GM19240 (cell line): ENCODE measurements around the gene DOCK6.
"Not testable (repeated sequence)": the region's sequence is repeated elsewhere in the genome, so short reads cannot be mapped to it uniquely, and the experiment has no call there.

Experiments used
- DNase-seq: peaks from one replicate; pipeline ENCODE4 v3.0.0; 2011; ENCODE audit warnings: low spot score; ENCODE audit not compliant: insufficient read length

DOCK6 gene

GRCh38 chr19:11196406-11197287 lies 65.7 kb downstream of the DOCK6 start:
- DNase-seq: no peak

GRCh38 chr19:11195681-11196080 lies 66.6 kb downstream of the DOCK6 start:
- no peak for DNase-seq

GRCh38 chr19:11194656-11195558 lies 67.4 kb downstream of the DOCK6 start:
- DNase-seq: no peak

GRCh38 chr19:11194173-11194572 lies 68.2 kb downstream of the DOCK6 start:
- DNase-seq: no peak

DNA sequence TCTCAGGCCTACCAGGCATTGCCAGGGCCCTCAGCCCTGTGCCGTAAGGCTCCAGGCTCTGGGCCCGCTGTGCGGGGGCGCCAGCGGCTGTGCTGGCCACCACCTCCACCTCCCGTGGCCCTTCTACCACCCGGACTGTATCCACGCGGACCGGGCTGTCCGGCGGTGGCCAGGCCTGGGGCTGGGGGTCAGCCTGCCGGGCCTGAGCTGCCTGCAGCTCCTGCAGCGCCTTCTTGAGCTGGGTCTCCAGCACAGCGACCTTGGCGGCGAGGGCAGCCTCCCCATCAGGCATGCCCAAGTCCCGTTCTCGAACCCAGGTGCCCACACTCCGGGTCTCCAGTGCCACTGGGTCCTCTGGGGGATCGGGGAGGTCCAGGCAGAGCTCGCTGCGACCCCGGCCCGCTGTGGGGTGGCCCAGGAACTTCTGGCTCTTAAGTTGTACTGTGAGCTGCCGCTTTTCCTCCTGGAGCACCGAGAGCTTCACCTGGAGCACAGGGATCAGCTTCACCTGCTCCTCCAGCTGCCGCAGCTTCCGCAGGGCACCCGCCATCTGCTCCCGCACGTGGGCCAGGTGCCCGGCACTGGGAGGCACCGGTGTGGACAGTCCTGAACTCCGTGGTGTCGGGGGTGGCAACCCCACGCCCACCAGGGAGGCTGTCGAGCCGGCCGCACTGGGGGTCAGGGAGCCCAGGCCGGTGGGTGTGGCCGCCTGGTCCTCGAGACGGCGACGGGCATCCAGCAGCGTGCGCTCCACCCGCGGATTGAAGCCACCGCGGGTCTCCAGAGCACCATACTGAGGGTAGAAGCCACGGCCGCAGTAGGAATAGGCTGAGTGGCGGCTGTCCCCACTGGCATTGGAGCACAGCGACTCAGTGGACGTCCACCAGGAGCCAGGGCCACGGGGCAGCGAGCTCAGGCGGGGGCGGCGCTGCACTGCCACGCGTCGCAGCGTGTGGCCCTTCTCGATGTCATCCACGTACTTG lies 69.1 kb downstream of the DOCK6 start:
- no peak for DNase-seq

GRCh38 chr19:11191934-11192333 lies 70.4 kb downstream of the DOCK6 start:
- DNase-seq: no peak

GRCh38 chr19:11191273-11191755 lies 71.0 kb downstream of the DOCK6 start:
- DNase-seq: no peak

DNA sequence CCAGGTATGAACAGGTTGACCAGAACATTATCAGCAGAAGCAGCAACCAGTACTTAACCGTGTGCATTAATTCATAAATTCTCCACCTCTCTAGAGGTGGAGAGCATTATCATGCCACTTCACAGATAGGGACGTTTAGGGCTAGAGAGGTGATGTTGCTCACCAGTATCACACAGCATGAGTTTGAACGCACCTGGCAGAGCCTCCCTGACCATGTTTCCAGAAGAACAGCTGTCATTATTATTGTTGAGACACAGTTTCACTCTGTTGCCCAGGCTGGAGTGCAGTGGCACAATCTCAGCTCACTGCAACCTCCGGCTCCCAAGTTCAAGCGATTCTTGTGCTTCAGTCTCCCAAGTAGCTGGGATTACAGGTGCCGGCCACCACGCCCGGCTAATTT lies 71.8 kb downstream of the DOCK6 start:
- no peak for DNase-seq

- DNase-seq: no peak
Observed at GRCh38 chr19:11187441-11187840, 74.9 kb downstream of the DOCK6 start.

- no peak for DNase-seq
Observed at GRCh38 chr19:11182994-11183393, 79.3 kb downstream of the DOCK6 start.

GRCh38 chr19:11181488-11181887 lies 80.8 kb downstream of the DOCK6 start:
- DNase-seq: no peak

DNA sequence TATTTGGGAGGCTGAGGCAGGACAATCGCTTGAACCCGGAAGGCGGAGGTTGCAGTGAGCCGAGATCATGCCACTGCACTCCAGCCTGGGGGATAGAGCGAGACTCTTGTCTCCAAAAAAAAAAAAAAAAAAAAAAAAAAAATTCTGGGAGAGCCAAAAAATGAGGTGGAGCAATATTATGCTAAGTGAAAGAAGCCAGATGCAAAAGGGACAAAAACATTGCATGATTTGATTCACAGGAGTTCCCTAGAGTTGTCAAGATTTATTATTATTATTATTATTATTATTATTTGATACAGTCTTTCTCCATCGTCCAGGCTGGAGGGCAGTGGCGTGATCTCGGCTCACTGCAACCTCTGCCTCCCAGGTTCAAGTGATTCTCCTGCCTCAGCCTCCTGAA lies 81.3 kb downstream of the DOCK6 start:
- not testable (repeated sequence) for DNase-seq

GRCh38 chr19:11180346-11180745 lies 82.0 kb downstream of the DOCK6 start:
- no peak for DNase-seq

GRCh38 chr19:11179716-11180297 lies 82.5 kb downstream of the DOCK6 start:
- peak; percentile 52 for DNase-seq

GRCh38 chr19:11179145-11179465 lies 83.2 kb downstream of the DOCK6 start:
- DNase-seq: not testable (repeated sequence)

DNA sequence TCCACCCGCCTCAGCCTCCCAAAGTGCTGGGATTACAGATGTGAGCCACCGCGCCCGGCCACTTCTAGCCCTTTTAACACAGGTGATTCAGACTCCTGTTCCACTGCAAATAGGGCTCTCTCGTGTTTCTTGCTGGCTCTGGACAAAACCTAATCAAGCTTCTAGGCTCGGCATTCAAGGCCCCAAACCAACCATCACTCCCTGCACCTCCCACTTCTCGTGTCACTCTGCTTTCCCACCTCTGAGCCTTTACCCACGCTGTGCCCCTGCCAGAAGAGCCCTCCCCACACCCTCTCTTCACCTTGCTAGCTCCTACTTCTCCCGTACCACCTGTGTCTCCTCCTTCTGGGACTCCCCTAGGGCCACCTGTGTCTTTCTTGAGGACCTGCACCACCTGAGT lies 84.7 kb downstream of the DOCK6 start:
- DNase-seq: no peak

DNA sequence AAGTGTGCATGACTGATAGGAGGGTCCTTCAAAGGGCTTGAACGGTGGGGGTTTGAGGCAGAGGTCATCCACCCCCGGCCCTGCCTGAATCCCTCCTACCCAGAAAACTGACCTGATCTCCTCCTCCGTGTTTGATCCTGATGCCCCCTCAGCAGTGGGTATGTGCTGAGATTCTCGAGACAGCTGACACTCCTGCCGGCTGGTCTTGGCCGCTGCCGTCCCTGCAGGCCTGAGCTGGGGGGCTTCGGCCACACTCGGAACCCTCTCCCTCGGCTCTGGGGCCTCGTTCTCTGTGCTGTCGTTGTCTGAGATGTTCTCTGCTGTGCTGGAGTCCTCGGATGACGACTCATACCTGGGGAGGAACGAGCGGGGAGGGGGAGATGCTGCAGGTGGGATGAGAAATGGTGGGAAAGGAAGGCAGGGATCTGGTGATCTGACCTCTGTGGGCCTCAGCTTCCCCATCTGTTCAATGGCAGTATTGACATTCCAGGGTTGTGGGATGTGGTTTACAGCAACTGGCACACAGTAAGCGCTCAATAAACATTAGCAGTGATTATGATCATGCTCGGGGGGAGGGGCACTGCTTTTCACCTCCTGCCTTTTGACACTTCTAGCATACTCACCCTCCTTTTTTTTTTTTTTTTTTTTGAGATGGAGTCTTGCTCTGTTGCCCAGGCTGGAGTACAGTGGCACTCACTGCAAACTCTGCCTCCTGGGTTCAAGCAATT lies 85.7 kb downstream of the DOCK6 start:
- no peak for DNase-seq

DNA sequence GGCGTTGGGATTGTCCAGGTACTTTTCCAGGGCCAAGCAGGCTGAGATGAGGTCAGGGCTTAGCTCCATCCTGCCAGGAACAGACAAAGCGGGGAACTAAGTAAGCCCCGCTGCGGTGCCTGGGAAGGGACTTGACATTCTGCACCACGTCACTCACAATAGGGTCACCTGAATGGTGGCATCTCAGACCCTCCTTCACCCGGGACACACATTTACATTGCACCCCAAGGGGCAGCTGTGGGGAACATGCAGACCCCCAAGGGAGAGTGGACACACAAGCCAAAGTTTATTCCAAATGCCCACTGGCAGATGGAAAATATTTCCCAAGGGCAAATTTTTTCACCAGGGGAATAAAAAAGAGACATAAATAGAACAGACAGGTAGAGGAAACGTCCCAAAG lies 86.4 kb downstream of the DOCK6 start:
- no peak for DNase-seq

DNA sequence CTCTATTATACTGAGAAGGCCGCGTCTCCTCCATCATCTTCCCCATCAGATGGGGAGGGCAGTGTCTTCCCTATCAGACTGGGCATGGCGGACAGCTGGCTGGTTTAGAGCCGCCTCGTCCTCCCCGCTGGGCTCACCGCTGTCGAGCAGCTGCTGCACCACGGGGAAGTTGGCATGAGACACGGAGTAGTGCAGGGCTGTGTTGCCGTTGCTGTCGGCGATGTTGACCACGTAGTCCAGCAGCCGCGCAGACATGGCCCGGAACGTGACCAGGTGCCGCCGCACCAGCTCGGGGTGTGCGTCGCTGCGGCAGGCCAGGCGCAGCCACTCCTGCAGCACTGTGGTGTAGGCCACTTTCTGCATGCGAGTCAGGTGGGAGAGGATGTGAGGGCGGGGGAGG lies 88.0 kb downstream of the DOCK6 start:
- DNase-seq: no peak

- DNase-seq: no peak
Observed at GRCh38 chr19:11173516-11174155, 88.7 kb downstream of the DOCK6 start.
